GM13977 (cell line): ENCODE measurements around the gene LYPD3.
A peak's percentile ranks its signal among the peaks of the same experiment; 100 is the strongest.

Experiments
- DNase-seq: peaks from one replicate; pipeline ENCODE4 v3.0.0; 2012; ENCODE audit warnings: low spot score
- in situ Hi-C: fragments of 300-500 bp; cut with MboI; formaldehyde crosslinking; loops from one replicate; pipeline ENCODE4 v1.12.0; 2022; ENCODE audit warnings: low sequenced_read_pairs, low pct_unique_long_range_greater_than_20kb, mixed read lengths, inconsistent platforms; ENCODE audit not compliant: unreplicated experiment
- TF ChIP-seq, protein P1 (sequence below): IDR thresholded peaks from 2 replicates; pipeline ENCODE4 v1.5.1; 2012; ENCODE audit warnings: mild to moderate bottlenecking, control low read depth; ENCODE audit not compliant: insufficient read depth; ENCODE audit errors: extremely low read depth, missing control alignments

Gene LYPD3

DNA sequence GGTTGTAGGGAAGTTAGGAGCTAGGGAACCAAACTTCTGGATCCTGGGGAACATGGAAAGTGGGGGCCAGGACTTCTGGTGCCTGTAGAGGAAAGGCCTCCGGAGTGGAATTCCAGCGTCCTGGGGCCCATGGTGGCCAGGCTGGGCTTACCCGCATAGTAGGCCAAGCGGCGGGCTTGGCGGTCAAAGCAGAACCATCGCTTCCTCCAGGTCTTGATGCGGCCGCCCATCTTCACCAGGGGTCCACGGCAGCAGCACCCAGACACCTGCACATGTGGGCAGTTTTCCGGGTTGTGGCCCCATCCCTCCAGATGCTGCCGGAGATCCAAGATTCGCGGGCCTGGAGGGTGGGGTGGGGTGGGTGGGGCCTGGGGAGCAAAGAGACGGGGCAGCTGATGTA, 13.8 kb upstream of the LYPD3 start:
- in situ Hi-C loops: no loop called here
- TF ChIP-seq, protein P1, sequence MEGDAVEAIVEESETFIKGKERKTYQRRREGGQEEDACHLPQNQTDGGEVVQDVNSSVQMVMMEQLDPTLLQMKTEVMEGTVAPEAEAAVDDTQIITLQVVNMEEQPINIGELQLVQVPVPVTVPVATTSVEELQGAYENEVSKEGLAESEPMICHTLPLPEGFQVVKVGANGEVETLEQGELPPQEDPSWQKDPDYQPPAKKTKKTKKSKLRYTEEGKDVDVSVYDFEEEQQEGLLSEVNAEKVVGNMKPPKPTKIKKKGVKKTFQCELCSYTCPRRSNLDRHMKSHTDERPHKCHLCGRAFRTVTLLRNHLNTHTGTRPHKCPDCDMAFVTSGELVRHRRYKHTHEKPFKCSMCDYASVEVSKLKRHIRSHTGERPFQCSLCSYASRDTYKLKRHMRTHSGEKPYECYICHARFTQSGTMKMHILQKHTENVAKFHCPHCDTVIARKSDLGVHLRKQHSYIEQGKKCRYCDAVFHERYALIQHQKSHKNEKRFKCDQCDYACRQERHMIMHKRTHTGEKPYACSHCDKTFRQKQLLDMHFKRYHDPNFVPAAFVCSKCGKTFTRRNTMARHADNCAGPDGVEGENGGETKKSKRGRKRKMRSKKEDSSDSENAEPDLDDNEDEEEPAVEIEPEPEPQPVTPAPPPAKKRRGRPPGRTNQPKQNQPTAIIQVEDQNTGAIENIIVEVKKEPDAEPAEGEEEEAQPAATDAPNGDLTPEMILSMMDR: no peak
- no peak for DNase-seq

DNA sequence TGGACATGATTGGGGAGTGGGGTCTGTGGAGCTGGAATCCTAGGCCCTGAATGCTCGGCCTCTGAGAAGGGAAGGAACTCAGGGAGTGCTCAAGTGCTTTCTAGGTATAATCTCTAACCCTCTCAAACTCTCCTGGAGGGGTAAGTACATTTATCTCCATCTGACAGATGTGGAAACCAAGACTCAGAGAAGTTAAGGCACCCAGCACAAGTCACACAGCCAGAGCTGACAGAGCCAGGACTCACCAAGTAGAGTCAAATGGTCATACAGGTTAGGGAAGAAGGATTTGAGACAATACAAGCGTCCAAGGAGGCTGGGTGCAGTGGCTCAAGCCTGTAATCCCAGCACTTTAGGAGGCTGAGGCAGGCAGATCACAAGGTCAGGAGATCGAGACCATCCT, 12.9 kb upstream of the LYPD3 start:
- TF ChIP-seq, protein P1: no peak
- in situ Hi-C loops: no loop called here
- no peak for DNase-seq

DNA sequence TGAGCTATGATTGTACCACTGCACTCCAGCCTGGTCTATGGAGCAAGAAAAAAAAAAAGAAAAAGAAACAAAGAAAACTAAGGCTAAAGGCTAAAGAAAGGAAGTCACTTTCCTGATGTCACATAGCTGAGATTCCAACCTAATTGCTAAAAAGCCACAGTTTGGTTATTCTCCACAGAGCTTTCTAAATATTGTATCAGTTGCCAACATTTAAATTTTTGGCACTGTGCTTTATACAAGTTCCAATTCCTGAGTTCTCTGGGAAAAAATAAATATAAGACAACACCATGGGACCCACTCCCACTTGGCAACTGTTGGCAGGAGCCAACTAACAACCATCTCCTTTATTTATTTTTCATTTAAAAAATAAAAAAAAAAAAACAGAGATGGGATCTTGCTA, 11.2 kb upstream of the LYPD3 start:
- DNase-seq: no peak
- TF ChIP-seq, protein P1: no peak

DNA sequence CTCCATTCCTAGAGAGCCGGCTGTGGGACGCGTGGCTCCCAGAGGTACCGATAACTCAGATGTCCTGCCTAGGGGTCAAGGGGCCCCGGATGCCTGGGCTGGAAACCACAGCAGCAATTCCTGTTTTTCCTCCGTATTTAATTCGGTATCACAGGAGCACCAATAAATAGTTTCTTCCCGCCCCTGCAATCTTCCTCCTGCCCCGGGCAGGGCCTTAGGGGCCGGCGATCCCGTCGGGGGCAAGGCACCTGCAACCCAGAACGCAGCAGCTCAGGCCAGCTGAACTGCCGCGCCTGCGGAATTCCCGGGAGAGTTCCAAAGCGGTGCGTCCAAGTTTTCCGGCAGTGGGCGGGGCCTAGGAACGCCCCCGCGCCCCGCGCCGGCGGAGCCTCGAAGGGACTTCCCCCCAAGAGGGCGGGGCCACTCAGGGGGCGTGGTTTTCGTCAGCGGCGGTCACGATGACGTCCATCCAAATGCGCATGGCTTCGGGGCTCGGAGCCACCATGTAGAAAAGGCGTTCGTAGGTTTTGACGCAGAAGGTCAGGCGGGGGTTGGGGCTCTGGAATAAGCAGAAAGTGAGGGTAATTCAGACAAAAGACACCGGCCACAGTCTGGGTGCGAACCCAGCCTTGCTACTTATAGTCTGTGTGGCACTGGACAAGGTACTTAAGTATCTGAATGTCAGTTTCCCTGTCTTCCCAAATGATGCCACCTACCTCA, 9.7 kb upstream of the LYPD3 start:
- in situ Hi-C loops: no loop called here
- DNase-seq: peak; percentile 95
- TF ChIP-seq, protein P1: no peak

More for the DNA sequence above, 11.2 kb upstream of the LYPD3 start:
- in situ Hi-C loops: no loop called here

DNA sequence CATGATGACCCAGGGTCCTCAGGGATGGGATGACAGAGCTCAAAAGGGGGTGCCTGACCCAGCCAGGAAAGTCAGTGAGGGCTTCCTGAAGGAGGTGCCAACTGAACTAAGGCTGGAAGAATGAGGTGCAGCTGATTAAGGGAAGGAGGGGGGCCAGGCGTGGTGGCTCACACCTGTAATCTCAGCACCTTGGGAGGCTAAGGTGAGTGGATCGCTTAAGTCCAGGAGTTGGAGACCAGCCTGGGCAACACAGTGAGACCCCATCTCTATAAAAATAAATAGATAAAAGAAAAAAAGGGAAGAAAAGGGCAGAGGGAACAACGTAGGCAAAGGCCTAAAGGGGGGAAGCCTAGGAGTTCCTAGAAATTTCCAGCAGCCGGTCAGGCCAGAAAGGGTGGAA, 9.1 kb upstream of the LYPD3 start:
- TF ChIP-seq, protein P1: no peak
- in situ Hi-C loops: no loop called here
- no peak for DNase-seq

DNA sequence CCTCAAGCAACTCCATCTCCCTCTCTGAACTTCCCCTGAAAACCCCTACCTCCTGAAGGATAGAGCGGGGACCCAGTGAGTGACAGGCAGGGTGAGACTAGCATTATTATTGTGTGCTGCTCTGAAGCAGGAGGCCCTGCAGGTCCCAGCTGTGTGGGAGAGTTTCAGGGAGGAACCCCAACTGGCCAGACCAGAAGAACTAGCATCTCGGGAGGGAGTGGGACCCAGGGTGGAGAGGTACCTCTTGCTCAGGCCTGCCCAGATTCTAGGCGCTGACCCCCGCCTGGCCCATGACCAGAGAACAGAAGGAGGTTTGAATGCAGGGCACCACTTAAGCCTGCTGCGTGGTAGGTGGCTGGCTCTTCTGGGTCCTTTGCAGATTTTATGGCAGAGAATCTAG, 5.7 kb upstream of the LYPD3 start:
- DNase-seq: no peak
- TF ChIP-seq, protein P1: no peak
- in situ Hi-C loops: no loop called here

DNA sequence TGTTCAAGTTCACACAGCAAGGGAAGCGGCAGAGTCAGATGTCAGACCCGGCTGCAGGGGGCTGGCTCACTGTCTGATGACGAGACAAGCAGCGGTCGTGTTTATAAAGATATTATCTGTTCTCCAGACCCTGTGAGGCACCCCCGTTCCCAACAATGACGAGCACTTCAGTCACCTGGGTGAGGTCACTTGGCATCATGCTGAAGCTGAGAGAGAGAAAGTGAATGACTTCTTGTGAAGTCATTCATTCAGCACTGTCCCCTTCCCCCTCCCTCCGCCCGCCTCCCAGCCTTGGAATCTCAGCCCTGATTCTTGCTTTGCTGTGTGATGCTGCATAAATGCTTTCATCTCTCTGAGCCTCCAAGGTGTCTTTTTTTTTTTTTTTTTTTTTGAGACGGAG, 4.9 kb upstream of the LYPD3 start:
- TF ChIP-seq, protein P1: no peak
- in situ Hi-C loops: no loop called here
- no peak for DNase-seq
